ENCODE measurements around the gene UBE2F.
"Not testable (repeated sequence)": the region's sequence is repeated elsewhere in the genome, so short reads cannot be mapped to it uniquely, and the experiment has no call there.

Gene UBE2F

GRCh38 chr2:238057696-238058575 is 91.1 kb downstream of the UBE2F start:
- not testable (repeated sequence) for DNase-seq

GRCh38 chr2:238059505-238059904 is 92.7 kb downstream of the UBE2F start:
- no peak for DNase-seq

GRCh38 chr2:238060096-238060541 is 93.3 kb downstream of the UBE2F start:
- no peak for DNase-seq

GRCh38 chr2:238060542-238061314 is 93.9 kb downstream of the UBE2F start, which contains the start of gene SCLY:
Gene SCLY, plus strand, starts transcription at chr2:238061001. Its CDS starts 54 bp downstream, at chr2:238061055.
- DNase-seq: peak; percentile 90

- DNase-seq: no peak
Measured at GRCh38 chr2:238061315-238062202, 94.7 kb downstream of the UBE2F start.

- no peak for DNase-seq
Measured at GRCh38 chr2:238063414-238064189, 96.8 kb downstream of the UBE2F start.

- no peak for DNase-seq
Measured at GRCh38 chr2:238064376-238064775, 97.6 kb downstream of the UBE2F start.

GRCh38 chr2:238065071-238065846 is 98.4 kb downstream of the UBE2F start:
- no peak for DNase-seq

- DNase-seq: no peak
Measured at GRCh38 chr2:238066218-238066617, 99.4 kb downstream of the UBE2F start.

- not testable (repeated sequence) for DNase-seq
Measured at GRCh38 chr2:238066718-238067117, 99.9 kb downstream of the UBE2F start.

GRCh38 chr2:238067939-238068338 is 101.1 kb downstream of the UBE2F start:
- no peak for DNase-seq

- no peak for DNase-seq
Measured at GRCh38 chr2:238069021-238069709, 102.4 kb downstream of the UBE2F start.

GRCh38 chr2:238069877-238070276 is 103.1 kb downstream of the UBE2F start:
- no peak for DNase-seq

GRCh38 chr2:238075397-238075796 is 108.6 kb downstream of the UBE2F start:
- no peak for DNase-seq

GRCh38 chr2:238077292-238077691 is 110.5 kb downstream of the UBE2F start:
- DNase-seq: no peak

GRCh38 chr2:238079874-238080327 is 113.1 kb downstream of the UBE2F start:
- no peak for DNase-seq

GRCh38 chr2:238080518-238080917 is 113.7 kb downstream of the UBE2F start:
- no peak for DNase-seq

GRCh38 chr2:238081150-238081549 is 114.3 kb downstream of the UBE2F start:
- DNase-seq: no peak

GRCh38 chr2:238081561-238081960 is 114.7 kb downstream of the UBE2F start:
- no peak for DNase-seq

GRCh38 chr2:238082151-238082550 is 115.3 kb downstream of the UBE2F start:
- DNase-seq: no peak
